GM12878 (cell line): ENCODE results near the gene PHKG2. TPM values are rescaled to one million over a fixed set of nuclear protein-coding genes. Genes with fewer than 3 reads are reported as not detected.

ENCODE experiments used
- ATAC-seq: fragments of 200-7000 bp; cut with Tn5 transposase; 3 replicates; pipeline ENCODE4 v1.9.1; 2020; ENCODE audit warnings: mild to moderate bottlenecking, moderate library complexity
- BruUV-seq: library from RNA; stranded (reverse); fragments of 400-500 nt; replicated peaks from 2 replicates; lab custom pipeline; 2021; lab: Mats Ljungman, UMichigan
- CTCF ChIA-PET: fragments of 300-600 bp; sonication (Branson Sonifier 250); formaldehyde crosslinking; extraction: SDS; loops from one replicate; lab custom pipeline; 2021; ENCODE audit warnings: inconsistent platforms; lab: Yijun Ruan, JAX
- POLR2A ChIA-PET: fragments of 350-600 bp; formaldehyde crosslinking; extraction: SDS; loops from one replicate; lab custom pipeline; 2021; ENCODE audit warnings: inconsistent platforms; lab: Charles Lee
- RAD21 ChIA-PET: fragments of 300-600 bp; sonication (Branson Sonifier 250); formaldehyde crosslinking; loops from one replicate; lab custom pipeline; 2023; ENCODE audit warnings: antibody characterized with exemption; ENCODE audit not compliant: unreplicated experiment; lab: Charles Lee
- SMC1A ChIA-PET: fragments of 300-600 bp; sonication (Branson Sonifier 250); formaldehyde crosslinking; loops from one replicate; lab custom pipeline; 2023; ENCODE audit not compliant: unreplicated experiment, uncharacterized antibody; lab: Charles Lee
- DNase-seq: peaks from one replicate; pipeline ENCODE4 v3.0.0-alpha.2; 2011; ENCODE audit warnings: low read depth, low spot score
- FAIRE-seq: peaks from 3 replicates; lab custom pipeline; 2011; peaks lifted over from hg19 to GRCh38; lab: Jason Lieb, UNC
- H2AFZ ChIP-seq: 2 replicates; pipeline ENCODE4 v1.6.0; 2011; ENCODE audit warnings: low read depth, low read length, control low read depth; ENCODE audit not compliant: control insufficient read depth
- H3K27ac ChIP-seq: 2 replicates; pipeline ENCODE4 v1.5.1; 2011; ENCODE audit warnings: control low read depth; ENCODE audit not compliant: control insufficient read depth, insufficient read depth
- H3K27me3 ChIP-seq, 2 experiments: replicated peaks in 1 of 2; 2 replicates each; pipeline versions ENCODE4 v1.6.0 to v1.6.1; 2011; ENCODE audit warnings: low read length in 1 of 2; ENCODE audit not compliant: control insufficient read depth in 2 of 2, insufficient read depth in 2 of 2
- H3K36me3 ChIP-seq, 2 experiments: 2 replicates each; pipeline ENCODE4 v1.5.1; 2011; ENCODE audit warnings: low read length in 1 of 2; ENCODE audit not compliant: control insufficient read depth in 2 of 2, insufficient read depth in 2 of 2
- H3K4me1 ChIP-seq: 2 replicates; pipeline ENCODE4 v1.6.1; 2011; ENCODE audit warnings: mild to moderate bottlenecking, low read length, moderate library complexity, mixed read lengths; ENCODE audit not compliant: control insufficient read depth, insufficient read depth
- H3K4me2 ChIP-seq: 2 replicates; pipeline ENCODE4 v1.6.0; 2011; ENCODE audit warnings: control low read depth; ENCODE audit not compliant: control insufficient read depth, insufficient read depth
- H3K4me3 ChIP-seq: fragments of 200-600 bp; sonication (generic); 2 replicates; pipeline ENCODE4 v1.5.1; 2016
- H3K79me2 ChIP-seq: 2 replicates; pipeline ENCODE4 v1.6.0; 2011; ENCODE audit warnings: low read length; ENCODE audit not compliant: control insufficient read depth, insufficient read depth
- H3K9ac ChIP-seq: 2 replicates; pipeline ENCODE4 v1.8.0; 2011; ENCODE audit warnings: low read length, control low read depth, mixed read lengths; ENCODE audit not compliant: control insufficient read depth, insufficient read depth
- H3K9me3 ChIP-seq: replicated peaks from 3 replicates; pipeline ENCODE4 v1.5.1; 2011; ENCODE audit warnings: mild to moderate bottlenecking, low read length; ENCODE audit not compliant: control insufficient read depth, insufficient read depth
- H4K20me1 ChIP-seq: 2 replicates; pipeline ENCODE4 v1.6.0; 2011; ENCODE audit not compliant: control insufficient read depth, insufficient read depth
- RB1 ChIP-seq: fragments of 450-650 bp; formaldehyde crosslinking; IDR thresholded peaks from 2 replicates; pipeline ENCODE4 v1.6.1; 2017; ENCODE audit warnings: mild to moderate bottlenecking, borderline replicate concordance
- WGBS: methylation state at CpG from one replicate; pipeline ENCODE4 v1.1.6; 2016; ENCODE audit warnings: low lambda C conversion rate; ENCODE audit not compliant: insufficient replicate concordance, insufficient coverage; ENCODE audit errors: missing lambda C conversion rate; 5-methylcytosine and 5-hydroxymethylcytosine counted together
- in situ Hi-C: fragments of 300-500 bp; cut with MboI; formaldehyde crosslinking; loops from 9 replicates; pipeline ENCODE4 v1.14.3; 2018; ENCODE audit warnings: mixed read lengths
- intact Hi-C: fragments of 100-400 bp; cut with micrococcal nuclease; formaldehyde crosslinking; loops from one replicate; pipeline ENCODE4 v1.14.2; 2022; ENCODE audit not compliant: unreplicated experiment
- polyA plus RNA-seq, 11 experiments: library from polyadenylated mRNA; depleted of rRNA in 4 of 11; unstranded in 6 of 11; stranded (reverse) in 5 of 11; fragments of >200 nt; fragmentation: Nextera tagmentation in 4 of 11; fragmentation: Illumina TruSeq in 1 of 11; extraction: Ambion mirVana in 4 of 11; extraction: Trizol in 1 of 11; gene quantifications; 1 replicate in 1 of 11; 2 replicates in 10 of 11; pipeline versions ENCODE4 v1.2.1 to v1.2.3, GENCODE V29; 2011 to 2016; ENCODE audit warnings: inconsistent platforms in 2 of 11, missing spikeins in 2 of 11, low read depth in 1 of 11
- small RNA-seq: library from RNA; depleted of rRNA; stranded (forward); fragments of <200 nt; gene quantifications from one replicate; pipeline ENCODE3, GENCODE V24; 2014
- total RNA-seq, 4 experiments: library from RNA; depleted of rRNA in 3 of 4; stranded (reverse); fragments of >200 nt in 3 of 4; fragmentation: Illumina TruSeq in 1 of 4; extraction: Trizol in 1 of 4; gene quantifications; 2 replicates each; pipeline versions ENCODE4 v1.2.1 to v1.2.3, GENCODE V29; 2013 to 2021
- TF ChIP-seq, protein P1 (sequence below), 3 experiments: IDR thresholded peaks in 2 of 3; conservative IDR thresholded peaks in 1 of 3; 2 replicates each; pipeline ENCODE4 v1.5.1; 2011; ENCODE audit warnings: low read depth in 3 of 3, low read length in 3 of 3, mild to moderate bottlenecking in 3 of 3, control low read depth in 2 of 3, moderate library complexity in 2 of 3, inconsistent platforms in 1 of 3, mixed read lengths in 1 of 3; ENCODE audit not compliant: control insufficient read depth in 2 of 3, insufficient read depth in 1 of 3; ENCODE audit errors: extremely low read depth in 1 of 3

PHKG2 gene
- total and polyA plus RNA-seq, 10 of the 15 experiments (the other 5 are each of a cell fraction or from before 2014, with no cell fraction given), result 5.2 to 50.1 (median 37.2) TPM

DNA sequence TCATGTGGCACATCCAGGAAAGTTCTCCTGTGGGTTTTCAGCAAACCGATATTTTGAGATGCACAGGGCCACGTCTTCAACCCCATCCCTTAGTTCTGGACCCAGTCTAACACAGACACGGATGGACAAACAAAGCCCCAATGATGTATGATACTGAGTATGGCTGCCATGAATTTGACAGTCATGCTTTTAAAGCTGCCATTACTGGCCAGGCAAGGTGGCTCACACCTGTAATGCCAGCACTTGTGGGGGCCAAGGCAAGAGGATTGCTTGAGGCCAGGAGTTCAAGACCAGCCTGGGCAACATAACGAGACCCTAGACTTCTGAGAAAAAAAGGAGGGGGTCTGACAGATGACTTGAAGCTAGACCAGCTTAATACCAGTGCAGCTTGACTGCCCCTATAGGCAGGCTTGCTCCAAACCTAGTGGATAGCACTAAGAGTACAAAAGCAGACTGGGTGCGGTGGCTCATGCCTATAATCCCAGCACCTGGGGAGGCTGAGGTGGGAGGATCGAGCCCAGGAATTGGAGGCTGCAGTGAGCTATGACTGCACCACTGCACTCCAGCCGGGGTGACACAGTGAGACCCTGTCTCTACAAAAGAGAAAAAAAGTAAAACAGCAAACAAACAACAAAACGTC is 49.6 kb downstream of the PHKG2 start:
- Histone ChIP-seq H3K36me3 (no peaks in the 10 kb centered on the region), H3K4me2 (no peak overlapping the region), H2AFZ (no peak overlapping the region), H3K79me2 (no peaks in the 10 kb centered on the region), H3K27me3 (no peaks in the 10 kb centered on the region), H3K9me3 (no peaks in the 10 kb centered on the region), H3K4me3 (no peak overlapping the region), H3K27ac (no peak overlapping the region), H3K4me1 (no peaks in the 10 kb centered on the region), H4K20me1 (no peaks in the 10 kb centered on the region), H3K9ac (no peak overlapping the region)
- DNase-seq (no peak), ATAC-seq (peak; percentile 69), FAIRE-seq (peak; percentile 74)
- ChIA-PET RAD21 (no interaction called here), CTCF (interaction anchor here (0.7 to 1.1 kb wide), 4 partner anchors 12 to 104 kb away, joined by 3 to 4 read pairs (median 3); no protein-coding TSS in a partner anchor), SMC1A (no interaction called here), POLR2A (no interaction called here)
- TF ChIP-seq RB1, result no peak
- TF ChIP-seq, protein P1, sequence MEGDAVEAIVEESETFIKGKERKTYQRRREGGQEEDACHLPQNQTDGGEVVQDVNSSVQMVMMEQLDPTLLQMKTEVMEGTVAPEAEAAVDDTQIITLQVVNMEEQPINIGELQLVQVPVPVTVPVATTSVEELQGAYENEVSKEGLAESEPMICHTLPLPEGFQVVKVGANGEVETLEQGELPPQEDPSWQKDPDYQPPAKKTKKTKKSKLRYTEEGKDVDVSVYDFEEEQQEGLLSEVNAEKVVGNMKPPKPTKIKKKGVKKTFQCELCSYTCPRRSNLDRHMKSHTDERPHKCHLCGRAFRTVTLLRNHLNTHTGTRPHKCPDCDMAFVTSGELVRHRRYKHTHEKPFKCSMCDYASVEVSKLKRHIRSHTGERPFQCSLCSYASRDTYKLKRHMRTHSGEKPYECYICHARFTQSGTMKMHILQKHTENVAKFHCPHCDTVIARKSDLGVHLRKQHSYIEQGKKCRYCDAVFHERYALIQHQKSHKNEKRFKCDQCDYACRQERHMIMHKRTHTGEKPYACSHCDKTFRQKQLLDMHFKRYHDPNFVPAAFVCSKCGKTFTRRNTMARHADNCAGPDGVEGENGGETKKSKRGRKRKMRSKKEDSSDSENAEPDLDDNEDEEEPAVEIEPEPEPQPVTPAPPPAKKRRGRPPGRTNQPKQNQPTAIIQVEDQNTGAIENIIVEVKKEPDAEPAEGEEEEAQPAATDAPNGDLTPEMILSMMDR (IDR thresholded peaks at IDR 0.05 in 2 of 3, conservative IDR thresholded peaks at IDR 0.05 in 1 of 3; ENCODE audit: control insufficient read depth in 2 of 3, extremely low read depth in 1 of 3, insufficient read depth in 1 of 3, low read depth in 3 of 3, low read length in 3 of 3), result peak in 2 of 3 experiments; percentile 6 to 22; a peak in 1 of 6 replicates
- intact Hi-C loops (no loop called here), in situ Hi-C loops (no loop called here)
- BruUV-seq, result no TSS peak
- 51% methylated on average over 8 of the region's 8 CpGs for WGBS

Small RNA genes within 50 kb of the gene (small RNA-seq; reads per million reads assigned to genes)
- gene RNU6-1043P (not detected), gene SNORA30 (7.0 reads per million, percentile 92 among the genes with 10 or more reads in this experiment)

Other genes starting within 250 kb of the PHKG2 start
Only the 7 nearest of the 18 such genes appear.
- gene ZNF689, start 138.0 kb upstream of the PHKG2 start, total RNA-seq (2014; rRNA removed), result 10.7 and 11.5 TPM in 2 replicates
- gene ZNF689, start 138.0 kb upstream of the PHKG2 start, total RNA-seq (2014; rRNA removed; fragmentation: Illumina TruSeq; extraction: Trizol), result 6.8 and 7.0 TPM in 2 replicates
- 12.4 and 13.2 TPM in 2 replicates for gene ZNF689, start 138.0 kb upstream of the PHKG2 start, total RNA-seq (2021)
- 6.4 and 7.6 TPM in 2 replicates for gene ZNF689, start 138.0 kb upstream of the PHKG2 start, polyA plus RNA-seq (2011; rRNA removed)
- gene ZNF689, start 138.0 kb upstream of the PHKG2 start, polyA plus RNA-seq (2014; fragmentation: Illumina TruSeq; extraction: Trizol), result 7.2 and 8.2 TPM in 2 replicates
- 1 to 10 TPM; 4.7 to 6.3 TPM for gene ZNF689, start 138.0 kb upstream of the PHKG2 start, polyA plus RNA-seq (2014; fragmentation: Nextera tagmentation; extraction: Ambion mirVana)
- gene ZNF689, start 138.0 kb upstream of the PHKG2 start, polyA plus RNA-seq (2014; rRNA removed), result 9.1 and 9.5 TPM in 2 replicates
- gene ZNF689, start 138.0 kb upstream of the PHKG2 start, polyA plus RNA-seq (2016; fragmentation: Nextera tagmentation; extraction: Ambion mirVana), result 1 to 10 TPM; 8.8 to 9.9 TPM
- gene PRR14, start 97.5 kb upstream of the PHKG2 start, total RNA-seq (2014; rRNA removed), result 16.3 and 18.8 TPM in 2 replicates
- gene PRR14, start 97.5 kb upstream of the PHKG2 start, total RNA-seq (2014; rRNA removed; fragmentation: Illumina TruSeq; extraction: Trizol), result 8.4 and 9.4 TPM in 2 replicates
- gene PRR14, start 97.5 kb upstream of the PHKG2 start, total RNA-seq (2021), result 58.5 and 66.8 TPM in 2 replicates
- gene PRR14, start 97.5 kb upstream of the PHKG2 start, polyA plus RNA-seq (2011; rRNA removed), result 8.7 and 12.3 TPM in 2 replicates
- gene PRR14, start 97.5 kb upstream of the PHKG2 start, polyA plus RNA-seq (2014; fragmentation: Illumina TruSeq; extraction: Trizol), result 15.6 and 19.5 TPM in 2 replicates
- gene PRR14, start 97.5 kb upstream of the PHKG2 start, polyA plus RNA-seq (2014; fragmentation: Nextera tagmentation; extraction: Ambion mirVana), result 1 to 10 TPM; 2.5 to 8.7 TPM
- gene PRR14, start 97.5 kb upstream of the PHKG2 start, polyA plus RNA-seq (2014; rRNA removed), result 41.3 and 43.5 TPM in 2 replicates
- 10 to 100 TPM; 28.9 to 31.9 TPM for gene PRR14, start 97.5 kb upstream of the PHKG2 start, polyA plus RNA-seq (2016; fragmentation: Nextera tagmentation; extraction: Ambion mirVana)
- gene FBRS, start 90.0 kb upstream of the PHKG2 start, total RNA-seq (2014; rRNA removed), result 19.0 and 23.7 TPM in 2 replicates
- 13.5 and 15.7 TPM in 2 replicates for gene FBRS, start 90.0 kb upstream of the PHKG2 start, total RNA-seq (2014; rRNA removed; fragmentation: Illumina TruSeq; extraction: Trizol)
- gene FBRS, start 90.0 kb upstream of the PHKG2 start, total RNA-seq (2021), result 82.5 and 87.6 TPM in 2 replicates
- 8.1 and 13.6 TPM in 2 replicates for gene FBRS, start 90.0 kb upstream of the PHKG2 start, polyA plus RNA-seq (2011; rRNA removed)
- gene FBRS, start 90.0 kb upstream of the PHKG2 start, polyA plus RNA-seq (2014; fragmentation: Illumina TruSeq; extraction: Trizol), result 17.0 and 28.4 TPM in 2 replicates
- under 1 TPM; 0.45 to 0.95 TPM for gene FBRS, start 90.0 kb upstream of the PHKG2 start, polyA plus RNA-seq (2014; fragmentation: Nextera tagmentation; extraction: Ambion mirVana)
- gene FBRS, start 90.0 kb upstream of the PHKG2 start, polyA plus RNA-seq (2014; rRNA removed), result 41.1 and 52.4 TPM in 2 replicates
- gene FBRS, start 90.0 kb upstream of the PHKG2 start, polyA plus RNA-seq (2016; fragmentation: Nextera tagmentation; extraction: Ambion mirVana), result 1 to 10 TPM; 5.9 to 6.7 TPM
- 12.0 and 12.8 TPM in 2 replicates for gene SRCAP, start 49.3 kb upstream of the PHKG2 start, total RNA-seq (2014; rRNA removed)
- 3.3 and 4.0 TPM in 2 replicates for gene SRCAP, start 49.3 kb upstream of the PHKG2 start, total RNA-seq (2014; rRNA removed; fragmentation: Illumina TruSeq; extraction: Trizol)
- gene SRCAP, start 49.3 kb upstream of the PHKG2 start, total RNA-seq (2021), result 48.1 and 58.4 TPM in 2 replicates
- gene SRCAP, start 49.3 kb upstream of the PHKG2 start, polyA plus RNA-seq (2011; rRNA removed), result 1.7 and 2.6 TPM in 2 replicates
- 7.1 and 11.2 TPM in 2 replicates for gene SRCAP, start 49.3 kb upstream of the PHKG2 start, polyA plus RNA-seq (2014; fragmentation: Illumina TruSeq; extraction: Trizol)
- under 1 TPM; 0.24 to 0.31 TPM for gene SRCAP, start 49.3 kb upstream of the PHKG2 start, polyA plus RNA-seq (2014; fragmentation: Nextera tagmentation; extraction: Ambion mirVana)
- gene SRCAP, start 49.3 kb upstream of the PHKG2 start, polyA plus RNA-seq (2014; rRNA removed), result 12.5 and 22.3 TPM in 2 replicates
- gene SRCAP, start 49.3 kb upstream of the PHKG2 start, polyA plus RNA-seq (2016; fragmentation: Nextera tagmentation; extraction: Ambion mirVana), result 10 to 100 TPM; 35.7 to 45.8 TPM
- 4.3 and 6.2 TPM in 2 replicates for gene CFAP119, start 13.6 kb downstream of the PHKG2 start, total RNA-seq (2014; rRNA removed)
- gene CFAP119, start 13.6 kb downstream of the PHKG2 start, total RNA-seq (2014; rRNA removed; fragmentation: Illumina TruSeq; extraction: Trizol), result 2.2 and 4.2 TPM in 2 replicates
- gene CFAP119, start 13.6 kb downstream of the PHKG2 start, total RNA-seq (2021), result 5.8 and 7.3 TPM in 2 replicates
- gene CFAP119, start 13.6 kb downstream of the PHKG2 start, polyA plus RNA-seq (2011; rRNA removed), result 3.4 and 3.6 TPM in 2 replicates
- gene CFAP119, start 13.6 kb downstream of the PHKG2 start, polyA plus RNA-seq (2014; fragmentation: Illumina TruSeq; extraction: Trizol), result 0.52 and 4.2 TPM in 2 replicates
- 1 to 10 TPM; 3.2 to 3.9 TPM for gene CFAP119, start 13.6 kb downstream of the PHKG2 start, polyA plus RNA-seq (2014; fragmentation: Nextera tagmentation; extraction: Ambion mirVana)
- 9.4 and 12.9 TPM in 2 replicates for gene CFAP119, start 13.6 kb downstream of the PHKG2 start, polyA plus RNA-seq (2014; rRNA removed)
- gene CFAP119, start 13.6 kb downstream of the PHKG2 start, polyA plus RNA-seq (2016; fragmentation: Nextera tagmentation; extraction: Ambion mirVana), result 1 to 10 TPM; 6.7 to 8.7 TPM
- gene RNF40, start 13.9 kb downstream of the PHKG2 start, total RNA-seq (2014; rRNA removed), result 59.0 and 61.7 TPM in 2 replicates
- gene RNF40, start 13.9 kb downstream of the PHKG2 start, total RNA-seq (2014; rRNA removed; fragmentation: Illumina TruSeq; extraction: Trizol), result 32.7 and 40.7 TPM in 2 replicates
- gene RNF40, start 13.9 kb downstream of the PHKG2 start, total RNA-seq (2021), result 76.8 and 84.7 TPM in 2 replicates
- 38.0 and 64.5 TPM in 2 replicates for gene RNF40, start 13.9 kb downstream of the PHKG2 start, polyA plus RNA-seq (2011; rRNA removed)
- 55.1 and 57.7 TPM in 2 replicates for gene RNF40, start 13.9 kb downstream of the PHKG2 start, polyA plus RNA-seq (2014; fragmentation: Illumina TruSeq; extraction: Trizol)
- 1 to 10 TPM; 3.7 to 8.0 TPM for gene RNF40, start 13.9 kb downstream of the PHKG2 start, polyA plus RNA-seq (2014; fragmentation: Nextera tagmentation; extraction: Ambion mirVana)
- gene RNF40, start 13.9 kb downstream of the PHKG2 start, polyA plus RNA-seq (2014; rRNA removed), result 43.2 and 55.6 TPM in 2 replicates
- gene RNF40, start 13.9 kb downstream of the PHKG2 start, polyA plus RNA-seq (2016; fragmentation: Nextera tagmentation; extraction: Ambion mirVana), result 10 to 100 TPM; 93.2 to 97.6 TPM
- 0.51 and 0.54 TPM in 2 replicates for gene ZNF629, start 38.8 kb downstream of the PHKG2 start, total RNA-seq (2014; rRNA removed)
- gene ZNF629, start 38.8 kb downstream of the PHKG2 start, total RNA-seq (2014; rRNA removed; fragmentation: Illumina TruSeq; extraction: Trizol), result 0.28 and 0.45 TPM in 2 replicates
- gene ZNF629, start 38.8 kb downstream of the PHKG2 start, total RNA-seq (2021), result 0.69 and 0.77 TPM in 2 replicates
- gene ZNF629, start 38.8 kb downstream of the PHKG2 start, polyA plus RNA-seq (2011; rRNA removed), result 0.06 and 0.12 TPM in 2 replicates
- gene ZNF629, start 38.8 kb downstream of the PHKG2 start, polyA plus RNA-seq (2014; fragmentation: Illumina TruSeq; extraction: Trizol), result 0.48 and 0.59 TPM in 2 replicates
- under 1 TPM; 0.02 to 0.07 TPM for gene ZNF629, start 38.8 kb downstream of the PHKG2 start, polyA plus RNA-seq (2014; fragmentation: Nextera tagmentation; extraction: Ambion mirVana)
- 0.35 and 0.38 TPM in 2 replicates for gene ZNF629, start 38.8 kb downstream of the PHKG2 start, polyA plus RNA-seq (2014; rRNA removed)
- gene ZNF629, start 38.8 kb downstream of the PHKG2 start, polyA plus RNA-seq (2016; fragmentation: Nextera tagmentation; extraction: Ambion mirVana), result under 1 TPM; 0.32 to 0.62 TPM